OCI-LY7 (cell line): ENCODE measurements around the gene SMAP2. TPM values are rescaled to one million over a fixed set of nuclear protein-coding genes. Genes with fewer than 3 reads are reported as not detected.

ENCODE experiments used
- BruUV-seq: library from RNA; stranded (reverse); fragments of 400-500 nt; replicated peaks from 2 replicates; lab custom pipeline; 2021; lab: Mats Ljungman, UMichigan
- CTCF ChIA-PET: fragments of 300-600 bp; sonication (Branson Sonifier 250); formaldehyde crosslinking; loops from one replicate; lab custom pipeline; 2022; ENCODE audit warnings: antibody characterized with exemption; ENCODE audit not compliant: unreplicated experiment; lab: Charles Lee
- POLR2A ChIA-PET: fragments of 300-600 bp; sonication (Branson Sonifier 250); formaldehyde crosslinking; loops from one replicate; lab custom pipeline; 2022; ENCODE audit warnings: antibody characterized with exemption; lab: Charles Lee
- DNase-seq: peaks from one replicate; pipeline ENCODE4 v3.0.0-alpha.2; 2015; ENCODE audit warnings: low spot score
- H2AFZ ChIP-seq: fragments of 200-600 bp; sonication (generic), shearing (Covaris generic); 2 replicates; pipeline ENCODE4 v1.6.1; 2014; ENCODE audit warnings: mild to moderate bottlenecking, antibody characterized with exemption, low read length, moderate library complexity
- H3K27ac ChIP-seq: fragments of 200-600 bp; sonication (generic); 2 replicates; pipeline ENCODE4 v1.5.1; 2014; ENCODE audit warnings: mixed run types, low read depth, mild to moderate bottlenecking, moderate library complexity, low read length, inconsistent platforms; ENCODE audit not compliant: poor library complexity, severe bottlenecking
- H3K36me3 ChIP-seq: fragments of 200-600 bp; sonication (generic); 2 replicates; pipeline ENCODE4 v1.6.1; 2014; ENCODE audit warnings: mild to moderate bottlenecking, antibody characterized with exemption, low read length, moderate library complexity, mixed read lengths; ENCODE audit not compliant: insufficient read depth
- H3K4me1 ChIP-seq: fragments of 200-600 bp; sonication (generic); 2 replicates; pipeline ENCODE4 v1.5.1; 2014; ENCODE audit warnings: mild to moderate bottlenecking, low read length; ENCODE audit not compliant: insufficient read depth, poor library complexity, severe bottlenecking
- H3K4me2 ChIP-seq: fragments of 200-600 bp; sonication (generic); 2 replicates; pipeline ENCODE4 v1.6.1; 2014; ENCODE audit warnings: mild to moderate bottlenecking, low read length
- H3K4me3 ChIP-seq: fragments of 200-600 bp; sonication (generic); 2 replicates; pipeline ENCODE4 v1.5.1; 2014; ENCODE audit warnings: mild to moderate bottlenecking, low read depth, low read length; ENCODE audit not compliant: poor library complexity, severe bottlenecking
- H3K79me2 ChIP-seq: fragments of 200-600 bp; sonication (generic); 2 replicates; pipeline ENCODE4 v1.6.1; 2016; ENCODE audit warnings: low read depth, mild to moderate bottlenecking, low read length, moderate library complexity, mixed read lengths; ENCODE audit not compliant: insufficient read depth
- H3K9me2 ChIP-seq: fragments of 200-600 bp; sonication (generic); 2 replicates; pipeline ENCODE4 v1.6.1; 2016; ENCODE audit warnings: mild to moderate bottlenecking, low read length, mixed read lengths; ENCODE audit not compliant: insufficient read depth
- H3K9me3 ChIP-seq: fragments of 200-600 bp; sonication (generic); 2 replicates; pipeline ENCODE4 v1.6.1; 2014; ENCODE audit warnings: mild to moderate bottlenecking, mixed run types, low read length, mixed read lengths
- H4K20me1 ChIP-seq: fragments of 200-600 bp; sonication (generic); 2 replicates; pipeline ENCODE4 v1.6.1; 2014; ENCODE audit warnings: mild to moderate bottlenecking, antibody characterized with exemption, low read length, moderate library complexity, mixed read lengths; ENCODE audit not compliant: insufficient read depth
- CTCF ChIP-seq: fragments of 200-600 bp; sonication (generic); conservative IDR thresholded peaks from 2 replicates; pipeline ENCODE4 v1.5.1; 2014; ENCODE audit warnings: mild to moderate bottlenecking, antibody characterized with exemption, low read length, moderate library complexity, mixed read lengths
- EZH2phosphoT487 ChIP-seq: fragments of 200-600 bp; sonication (generic); IDR thresholded peaks from 2 replicates; pipeline ENCODE4 v1.6.1; 2018; ENCODE audit warnings: low read depth, borderline replicate concordance, mild to moderate bottlenecking, mixed run types, antibody characterized with exemption, low read length, moderate library complexity, mixed read lengths
- intact Hi-C: fragments of 100-400 bp; cut with micrococcal nuclease; formaldehyde crosslinking; loops from one replicate; pipeline ENCODE4 v1.10.0; 2022; ENCODE audit not compliant: unreplicated experiment
- total RNA-seq, 2 experiments: library from RNA; depleted of rRNA in 1 of 2; stranded (reverse); fragments of >200 nt in 1 of 2; shearing (Covaris generic) in 1 of 2; gene quantifications; 2 replicates each; pipeline ENCODE4 v1.2.3, GENCODE V29; 2014 to 2022

SMAP2 gene
- total RNA-seq, 2 experiments from 2014 or later = 50.3 to 105 TPM

- H3K79me2 ChIP-seq = peaks cover 75% of the 10 kb centered on the region
- no peak for TF ChIP-seq CTCF
- TF ChIP-seq EZH2phosphoT487 = no peak
- H3K4me2 ChIP-seq = no peak overlapping the region
- H3K4me3 ChIP-seq = no peak overlapping the region
- H3K9me2 ChIP-seq = no peaks in the 10 kb centered on the region
- H2AFZ ChIP-seq = no peak overlapping the region
- peaks cover 15% of the 10 kb centered on the region; the same call in 1 of the 2 replicates for H4K20me1 ChIP-seq
- BruUV-seq = no TSS peak
- ChIA-PET CTCF (no interaction called here), POLR2A (interaction anchor here (1.9 kb wide), 1 partner anchor 22 kb away, joined by 4 read pairs; no protein-coding TSS in a partner anchor)
- H3K27ac ChIP-seq = no peak overlapping the region
- intact Hi-C loops = loop anchor here (5.0 kb wide), 1 partner anchor 324 kb away; no protein-coding TSS in a partner anchor
- no peak for DNase-seq
- H3K36me3 ChIP-seq = peaks cover 39% of the 10 kb centered on the region
- H3K9me3 ChIP-seq = no peaks in the 10 kb centered on the region
- H3K4me1 ChIP-seq = peaks cover 35% of the 10 kb centered on the region
Measured at GRCh38 chr1:40405812-40406211, 32.3 kb downstream of the SMAP2 start.

DNA sequence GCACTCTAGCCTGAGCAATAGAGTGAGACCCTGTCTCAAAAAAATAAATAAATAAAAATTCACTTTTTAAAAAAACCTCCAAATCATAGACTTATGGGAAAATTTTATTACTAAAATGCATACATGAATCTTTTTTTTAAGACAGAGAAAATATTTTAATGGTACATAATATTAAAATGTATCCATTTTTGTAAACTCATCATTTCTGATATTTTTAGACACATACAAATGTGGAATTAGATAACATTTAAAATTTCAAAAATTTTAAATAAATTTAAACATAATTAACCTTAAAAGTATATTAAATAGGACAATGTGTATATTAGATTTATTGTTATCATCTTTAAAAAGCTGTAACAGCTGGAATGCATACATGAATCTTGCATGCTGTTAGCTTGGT lies 33.9 kb downstream of the SMAP2 start:
- Histone ChIP-seq H3K9me3 (no peaks in the 10 kb centered on the region), H3K4me1 (peaks cover 21% of the 10 kb centered on the region), H3K9me2 (no peaks in the 10 kb centered on the region), H2AFZ (no peak overlapping the region), H3K4me3 (no peak overlapping the region), H3K36me3 (peaks cover 54% of the 10 kb centered on the region), H3K79me2 (peaks cover 59% of the 10 kb centered on the region), H3K27ac (no peak overlapping the region), H3K4me2 (no peak overlapping the region), H4K20me1 (peaks cover 12% of the 10 kb centered on the region; the same call in 1 of the 2 replicates)
- ChIA-PET POLR2A (interaction anchor here (0.6 to 0.7 kb wide), 3 partner anchors 214 to 269 kb away, joined by 3 to 8 read pairs (median 4); no protein-coding TSS in a partner anchor), CTCF (no interaction called here)
- no peak for TF ChIP-seq CTCF
- no peak for TF ChIP-seq EZH2phosphoT487
- no TSS peak for BruUV-seq
- intact Hi-C loops = loop anchor here (5.0 kb wide), 1 partner anchor 325 kb away; no protein-coding TSS in a partner anchor
- DNase-seq = no peak

- Histone ChIP-seq H3K36me3 (peaks cover 74% of the 10 kb centered on the region), H3K9me3 (no peaks in the 10 kb centered on the region), H3K4me2 (no peak overlapping the region), H3K4me3 (no peak overlapping the region), H2AFZ (no peak overlapping the region), H3K4me1 (peaks cover 4% of the 10 kb centered on the region), H3K79me2 (peaks cover 38% of the 10 kb centered on the region), H4K20me1 (peaks cover 7% of the 10 kb centered on the region; the same call in 1 of the 2 replicates), H3K9me2 (no peaks in the 10 kb centered on the region), H3K27ac (no peak overlapping the region)
- TF ChIP-seq EZH2phosphoT487 (no peak), CTCF (no peak)
- DNase-seq = no peak
- ChIA-PET POLR2A (no interaction called here), CTCF (no interaction called here)
- BruUV-seq = no TSS peak
- intact Hi-C loops = loop anchor here (5.0 kb wide), 1 partner anchor 327 kb away; no protein-coding TSS in a partner anchor
Measured at GRCh38 chr1:40409467-40409866, 35.9 kb downstream of the SMAP2 start.
